ENCODE measurements around the gene TGFBRAP1. TPM values are rescaled to one million over a fixed set of nuclear protein-coding genes. Genes with fewer than 3 reads are reported as not detected.

TGFBRAP1 gene
- total and polyA plus RNA-seq, 2 donors from 2014 or later, result 6.7 to 25.8 TPM

DNA sequence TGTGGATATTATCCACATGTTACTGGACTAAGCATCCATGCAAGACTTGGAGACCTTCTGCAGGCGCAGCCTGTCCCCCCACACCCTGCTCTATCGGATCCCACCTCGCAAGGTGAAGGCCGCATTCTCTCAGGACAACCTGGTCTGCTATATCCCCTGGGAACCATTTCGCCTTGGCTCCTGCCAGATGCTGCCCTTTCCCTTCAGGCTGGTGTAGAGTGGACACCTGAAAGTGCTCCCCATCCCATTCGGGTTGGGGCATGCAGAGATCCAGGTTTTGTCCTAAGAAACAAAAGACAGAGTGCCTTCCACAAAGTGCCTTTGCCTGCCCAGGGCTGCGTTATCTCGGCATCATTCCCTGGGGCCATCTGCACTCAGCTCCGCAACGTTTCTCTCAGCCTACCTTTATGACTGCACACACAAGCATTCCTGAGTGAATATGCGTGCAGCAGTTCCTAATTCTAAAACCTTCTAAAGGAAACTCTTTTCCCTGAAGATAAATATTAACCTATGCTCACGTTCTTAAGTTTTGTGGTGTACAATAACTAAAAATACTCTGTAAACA lies 48.8 kb upstream of the TGFBRAP1 start:
- no peaks in the 10 kb centered on the region for H3K9me3 ChIP-seq (ENCODE audit: control insufficient read depth in 2 of 3, insufficient read depth in 1 of 3, low read length in 3 of 3)
- no peak overlapping the region for H3K9ac ChIP-seq (ENCODE audit: low read length in 3 of 3)
- no peak overlapping the region for H3K4me3 ChIP-seq (ENCODE audit: low read length in 3 of 3)
- intact Hi-C loops (cut with DNase I), result no loop called here
- H3K27me3 ChIP-seq (ENCODE audit: control insufficient read depth, insufficient read depth, low read length), result no peaks in the 10 kb centered on the region
- no peak overlapping the region for H3K27ac ChIP-seq (ENCODE audit: low read depth in 2 of 2, low read length in 2 of 2)
- H3K36me3 ChIP-seq (ENCODE audit: control insufficient read depth in 2 of 3, insufficient read depth in 3 of 3, low read length in 3 of 3), result no peaks in the 10 kb centered on the region
- no peak for DNase-seq
- TF ChIP-seq, protein P1, sequence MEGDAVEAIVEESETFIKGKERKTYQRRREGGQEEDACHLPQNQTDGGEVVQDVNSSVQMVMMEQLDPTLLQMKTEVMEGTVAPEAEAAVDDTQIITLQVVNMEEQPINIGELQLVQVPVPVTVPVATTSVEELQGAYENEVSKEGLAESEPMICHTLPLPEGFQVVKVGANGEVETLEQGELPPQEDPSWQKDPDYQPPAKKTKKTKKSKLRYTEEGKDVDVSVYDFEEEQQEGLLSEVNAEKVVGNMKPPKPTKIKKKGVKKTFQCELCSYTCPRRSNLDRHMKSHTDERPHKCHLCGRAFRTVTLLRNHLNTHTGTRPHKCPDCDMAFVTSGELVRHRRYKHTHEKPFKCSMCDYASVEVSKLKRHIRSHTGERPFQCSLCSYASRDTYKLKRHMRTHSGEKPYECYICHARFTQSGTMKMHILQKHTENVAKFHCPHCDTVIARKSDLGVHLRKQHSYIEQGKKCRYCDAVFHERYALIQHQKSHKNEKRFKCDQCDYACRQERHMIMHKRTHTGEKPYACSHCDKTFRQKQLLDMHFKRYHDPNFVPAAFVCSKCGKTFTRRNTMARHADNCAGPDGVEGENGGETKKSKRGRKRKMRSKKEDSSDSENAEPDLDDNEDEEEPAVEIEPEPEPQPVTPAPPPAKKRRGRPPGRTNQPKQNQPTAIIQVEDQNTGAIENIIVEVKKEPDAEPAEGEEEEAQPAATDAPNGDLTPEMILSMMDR (IDR thresholded peaks at IDR 0.05; ENCODE audit: borderline replicate concordance, extremely low read depth, insufficient read depth), result no peak
- FAIRE-seq, result no peak
- peaks cover 0 to 22% (median 10%) of the 10 kb centered on the region in 3 donors for H3K4me1 ChIP-seq (ENCODE audit: control insufficient read depth in 2 of 3, insufficient read depth in 2 of 3, low read depth in 1 of 3, low read length in 3 of 3)

DNA sequence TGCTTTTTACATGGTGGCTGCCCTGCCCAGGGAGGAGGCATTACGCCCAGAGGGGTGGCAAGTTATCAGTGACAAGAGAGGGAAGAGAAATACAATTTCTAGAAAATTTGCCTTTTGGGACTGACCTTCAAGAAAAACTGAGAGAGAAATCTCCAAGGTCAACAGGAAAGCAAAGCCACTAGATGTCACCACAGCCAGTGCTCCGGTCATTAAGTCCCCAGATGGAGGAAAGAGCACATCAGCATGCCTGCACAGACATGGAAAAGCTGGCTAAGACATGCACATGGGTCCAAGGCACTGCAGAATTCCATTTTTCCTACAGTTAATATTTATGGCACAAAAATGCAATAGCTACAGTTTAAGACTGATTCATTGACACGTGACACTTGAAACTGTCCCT lies 48.3 kb upstream of the TGFBRAP1 start:
- peak in 2 of 5 donors; percentile 32 to 59 for DNase-seq
- TF ChIP-seq, protein P1 (IDR thresholded peaks at IDR 0.05; ENCODE audit: borderline replicate concordance, extremely low read depth, insufficient read depth), result peak; percentile 15
- intact Hi-C loops (cut with DNase I), result no loop called here
- Histone ChIP-seq H3K27me3 (ENCODE audit: control insufficient read depth, insufficient read depth, low read length) (no peaks in the 10 kb centered on the region), H3K9me3 (ENCODE audit: control insufficient read depth in 2 of 3, insufficient read depth in 1 of 3, low read length in 3 of 3) (no peaks in the 10 kb centered on the region), H3K36me3 (ENCODE audit: control insufficient read depth in 2 of 3, insufficient read depth in 3 of 3, low read length in 3 of 3) (no peaks in the 10 kb centered on the region), H3K4me3 (ENCODE audit: low read length in 3 of 3) (no peak overlapping the region), H3K27ac (ENCODE audit: low read depth in 2 of 2, low read length in 2 of 2) (no peak overlapping the region), H3K4me1 (ENCODE audit: control insufficient read depth in 2 of 3, insufficient read depth in 2 of 3, low read depth in 1 of 3, low read length in 3 of 3) (peaks cover 0 to 22% (median 10%) of the 10 kb centered on the region in 3 donors), H3K9ac (ENCODE audit: low read length in 3 of 3) (no peak overlapping the region)
- FAIRE-seq, result no peak

DNA sequence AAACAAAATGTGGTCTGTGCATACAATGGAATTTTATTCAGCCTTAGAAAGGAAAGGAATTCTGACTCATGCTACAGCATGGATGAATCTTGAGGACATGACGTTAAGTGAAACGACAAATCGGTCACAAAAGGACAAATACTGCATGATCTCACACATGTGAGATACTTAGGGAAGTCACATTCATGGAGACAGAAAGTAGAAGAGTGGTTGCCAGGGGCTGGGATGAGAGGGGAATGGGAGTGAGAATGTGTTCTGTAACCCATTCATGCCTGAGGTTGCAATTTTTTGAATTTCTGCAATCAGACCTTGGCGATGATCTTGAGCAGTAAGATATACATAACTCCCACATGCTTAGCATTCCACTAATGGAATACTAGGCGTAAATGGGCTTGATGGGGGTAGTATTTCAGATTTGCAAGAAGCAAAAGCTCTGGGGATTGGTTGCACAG lies 47.3 kb upstream of the TGFBRAP1 start:
- H3K27me3 ChIP-seq (ENCODE audit: control insufficient read depth, insufficient read depth, low read length), result no peaks in the 10 kb centered on the region
- intact Hi-C loops (cut with DNase I), result no loop called here
- H3K27ac ChIP-seq (ENCODE audit: low read depth in 2 of 2, low read length in 2 of 2), result no peak overlapping the region
- no peak overlapping the region for H3K4me3 ChIP-seq (ENCODE audit: low read length in 3 of 3)
- no peak for FAIRE-seq
- DNase-seq, result no peak
- H3K4me1 ChIP-seq (ENCODE audit: control insufficient read depth in 2 of 3, insufficient read depth in 2 of 3, low read depth in 1 of 3, low read length in 3 of 3), result peaks cover 0 to 20% (median 10%) of the 10 kb centered on the region in 3 donors
- H3K9ac ChIP-seq (ENCODE audit: low read length in 3 of 3), result no peak overlapping the region
- TF ChIP-seq, protein P1 (IDR thresholded peaks at IDR 0.05; ENCODE audit: borderline replicate concordance, extremely low read depth, insufficient read depth), result no peak
- H3K9me3 ChIP-seq (ENCODE audit: control insufficient read depth in 2 of 3, insufficient read depth in 1 of 3, low read length in 3 of 3), result no peaks in the 10 kb centered on the region
- no peaks in the 10 kb centered on the region for H3K36me3 ChIP-seq (ENCODE audit: control insufficient read depth in 2 of 3, insufficient read depth in 3 of 3, low read length in 3 of 3)

DNA sequence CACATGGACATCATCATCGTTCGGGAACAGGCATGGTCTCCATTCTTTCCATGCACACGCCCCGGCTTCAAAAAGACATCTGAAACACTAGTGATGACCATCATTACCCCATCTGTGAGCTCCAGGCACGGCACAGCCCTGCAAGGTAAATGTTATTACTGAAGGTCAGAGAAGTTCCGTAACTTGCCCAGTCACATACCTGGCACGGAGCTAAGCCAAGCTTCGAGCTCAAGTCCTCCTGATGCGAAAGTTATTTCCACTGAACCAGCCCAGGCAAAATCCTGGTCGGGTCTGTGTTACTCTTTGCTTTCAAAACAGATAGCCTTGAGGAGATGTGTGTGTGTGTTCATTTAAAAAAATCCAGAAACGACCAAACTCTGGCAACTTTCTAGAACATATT lies 46.5 kb upstream of the TGFBRAP1 start:
- Histone ChIP-seq H3K9ac (ENCODE audit: low read length in 3 of 3) (no peak overlapping the region), H3K27ac (ENCODE audit: low read depth in 2 of 2, low read length in 2 of 2) (no peak overlapping the region), H3K36me3 (ENCODE audit: control insufficient read depth in 2 of 3, insufficient read depth in 3 of 3, low read length in 3 of 3) (no peaks in the 10 kb centered on the region), H3K9me3 (ENCODE audit: control insufficient read depth in 2 of 3, insufficient read depth in 1 of 3, low read length in 3 of 3) (no peaks in the 10 kb centered on the region), H3K4me3 (ENCODE audit: low read length in 3 of 3) (no peak overlapping the region), H3K4me1 (ENCODE audit: control insufficient read depth in 2 of 3, insufficient read depth in 2 of 3, low read depth in 1 of 3, low read length in 3 of 3) (peaks cover 0 to 20% (median 10%) of the 10 kb centered on the region in 3 donors), H3K27me3 (ENCODE audit: control insufficient read depth, insufficient read depth, low read length) (no peaks in the 10 kb centered on the region)
- FAIRE-seq (no peak), DNase-seq (no peak)
- intact Hi-C loops (cut with DNase I), result no loop called here
- TF ChIP-seq, protein P1 (IDR thresholded peaks at IDR 0.05; ENCODE audit: borderline replicate concordance, extremely low read depth, insufficient read depth), result no peak
